DMS53 treated with DMSO at 0.1 percent for 48 hours (cell line): ENCODE data around the gene DOK4.
"Not testable (repeated sequence)": the region's sequence is repeated elsewhere in the genome, so short reads cannot be mapped to it uniquely, and the experiment has no call there.

Experiments used
- DNase-seq: peaks from one replicate; lab custom pipeline; 2025; ENCODE audit not compliant: unreplicated experiment; lab: John Stamatoyannopoulos, UW

The DOK4 gene

DNA sequence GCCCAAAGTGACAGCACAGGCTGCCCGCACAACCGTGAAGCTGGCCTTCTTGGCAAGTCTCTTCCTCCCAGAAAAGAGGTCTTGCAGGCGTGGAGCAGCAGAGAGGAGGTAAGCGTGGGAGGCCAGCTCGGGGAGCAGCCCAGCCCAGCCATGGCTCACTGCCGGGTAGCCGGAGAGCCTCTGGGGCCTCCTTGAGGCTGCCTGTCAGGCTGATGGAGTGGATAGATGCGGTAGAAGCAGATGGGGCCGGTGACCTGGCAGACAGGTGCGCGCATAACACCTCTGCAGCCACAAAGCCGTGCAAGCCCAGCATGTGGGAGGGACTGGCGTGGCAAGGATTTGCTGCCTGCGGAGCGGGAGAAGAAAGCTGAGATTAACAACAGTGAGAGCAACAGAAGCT is 17.1 kb upstream of the DOK4 start:
- peak; percentile 93 for DNase-seq

- peak; percentile 76 for DNase-seq
Observed at GRCh38 chr16:57502048-57502775, 15.9 kb upstream of the DOK4 start.

DNA sequence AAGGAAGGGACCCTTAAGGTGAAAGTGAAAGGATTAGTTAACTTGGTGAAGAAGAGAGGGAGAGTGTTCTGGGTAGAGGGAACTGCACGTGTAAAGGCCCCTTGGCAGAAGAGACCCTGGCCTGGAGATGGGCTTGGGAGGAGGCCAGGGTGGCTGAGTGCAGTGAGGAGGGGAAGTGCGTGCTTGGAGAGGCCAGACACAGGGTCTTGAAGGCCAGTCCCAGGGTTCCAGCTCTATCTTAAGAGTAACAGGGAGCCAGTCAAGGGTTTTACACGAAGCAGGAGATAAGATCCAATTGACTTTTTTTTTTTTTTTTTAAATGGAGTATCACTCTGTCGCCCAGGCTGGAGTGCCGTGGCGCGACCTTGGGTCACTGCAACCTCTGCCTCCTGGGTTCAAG is 15.2 kb upstream of the DOK4 start:
- DNase-seq, result no peak

GRCh38 chr16:57500578-57501111 is 14.4 kb upstream of the DOK4 start:
- DNase-seq, result no peak

- DNase-seq, result not testable (repeated sequence)
Observed at GRCh38 chr16:57499941-57500340, 13.6 kb upstream of the DOK4 start.

DNA sequence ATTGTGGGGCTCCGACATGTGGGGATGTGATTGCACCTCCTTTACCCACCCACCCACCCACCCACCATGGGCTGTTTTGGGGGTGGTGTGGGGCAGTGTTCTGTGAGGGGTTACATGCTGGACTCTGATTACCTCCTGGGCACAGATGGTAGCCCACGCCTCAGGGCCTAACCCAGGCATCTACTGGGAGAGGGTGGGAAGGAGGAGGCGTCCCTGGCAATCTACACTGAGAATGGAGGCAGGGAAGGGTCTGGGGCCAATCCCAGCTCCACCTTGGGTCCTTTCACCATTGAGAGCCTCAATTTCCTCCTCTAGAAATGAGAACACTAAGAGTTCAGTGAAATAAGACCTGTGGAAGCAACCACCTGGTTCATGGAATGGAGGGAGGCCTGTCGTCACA is 11.7 kb upstream of the DOK4 start:
- DNase-seq, result no peak

DNA sequence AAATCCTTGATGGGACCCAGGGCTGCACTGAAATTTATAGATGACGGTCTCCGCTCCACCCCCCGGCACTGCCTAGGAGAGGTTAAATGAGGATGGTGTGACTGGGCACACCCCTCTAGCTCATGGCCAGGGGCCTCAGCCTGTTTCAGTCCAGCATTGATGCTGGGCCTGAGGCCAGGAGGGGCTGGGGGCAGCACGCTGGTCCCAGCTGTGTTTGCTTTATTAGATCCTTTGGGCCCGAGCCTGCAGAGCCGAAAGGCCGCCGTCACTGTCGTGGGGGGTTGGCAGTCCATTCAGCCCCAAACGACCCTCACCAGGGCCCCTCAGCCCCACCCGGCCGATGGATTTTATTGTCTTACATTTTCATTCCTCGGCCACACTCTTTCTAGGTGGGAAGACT is 10.8 kb upstream of the DOK4 start:
- DNase-seq, result no peak

GRCh38 chr16:57493767-57494166 is 7.5 kb upstream of the DOK4 start:
- DNase-seq, result no peak

DNA sequence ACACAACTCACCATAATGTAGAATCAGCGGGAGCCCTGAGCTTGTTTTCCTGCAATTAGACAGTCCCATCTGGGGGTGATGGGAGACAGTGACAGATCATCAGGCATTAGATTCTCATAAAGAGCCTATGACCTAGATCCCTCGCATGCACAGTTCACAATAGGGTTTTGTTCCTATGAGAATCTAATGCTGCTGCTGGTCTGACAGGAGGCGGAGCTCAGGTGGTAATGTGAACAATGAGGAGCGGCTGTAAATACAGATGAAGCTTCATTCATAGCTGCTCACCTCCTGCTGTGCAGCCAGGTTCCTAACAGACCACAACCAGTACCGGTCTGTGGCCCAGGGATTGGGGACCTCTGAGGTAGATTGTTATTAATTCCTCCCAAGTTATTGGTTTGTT is 2.9 kb upstream of the DOK4 start:
- no peak for DNase-seq

DNA sequence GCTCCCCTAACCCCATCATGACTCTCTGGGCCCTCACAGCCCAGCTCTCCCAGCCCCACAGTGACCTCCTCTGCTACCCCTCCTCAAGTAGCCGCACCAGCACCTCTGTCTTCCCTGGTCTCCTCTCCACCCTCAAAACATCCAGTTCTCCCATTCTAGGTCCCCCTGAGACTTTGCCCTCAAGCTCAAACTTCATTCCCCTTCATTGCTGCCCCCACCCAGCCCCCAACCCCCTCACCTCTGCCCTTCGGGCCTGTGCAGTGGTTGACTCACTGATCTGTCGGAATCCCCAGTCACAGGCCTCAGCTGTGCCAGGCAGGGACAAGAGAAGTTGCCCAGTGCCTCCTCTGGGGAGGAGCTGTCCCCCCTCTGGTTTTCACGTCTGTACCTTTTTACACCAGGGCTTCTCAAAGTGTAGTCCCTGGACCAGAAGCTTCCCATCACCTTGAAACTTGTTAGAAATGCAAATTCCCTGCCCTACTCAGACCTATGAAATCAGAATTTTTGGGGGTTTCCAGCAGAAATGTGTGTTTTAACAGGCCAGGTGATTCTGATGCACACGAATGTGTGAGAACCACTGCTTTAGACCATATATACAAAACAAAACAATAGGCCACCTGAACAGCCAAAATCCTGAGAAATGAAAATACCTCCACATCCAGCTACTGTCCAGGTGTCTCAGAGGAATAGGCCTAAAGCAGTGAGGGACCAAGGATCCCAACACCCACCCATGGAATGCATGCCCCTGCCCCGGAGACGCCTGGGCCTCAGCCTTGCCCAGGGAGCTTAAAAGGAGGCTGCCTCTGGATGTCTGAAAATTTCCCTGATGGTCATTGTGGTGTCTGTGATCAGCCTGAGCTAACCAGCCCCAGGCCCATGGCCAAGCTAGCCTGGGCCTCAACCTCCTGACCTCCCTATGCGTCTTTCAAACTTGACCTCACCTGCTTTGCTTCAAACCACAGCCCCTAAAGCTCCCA is 853 bp upstream of the DOK4 start:
- no peak for DNase-seq

- DNase-seq, result no peak
Observed at GRCh38 chr16:57485091-57485915, 990 bp downstream of the DOK4 start.

DNA sequence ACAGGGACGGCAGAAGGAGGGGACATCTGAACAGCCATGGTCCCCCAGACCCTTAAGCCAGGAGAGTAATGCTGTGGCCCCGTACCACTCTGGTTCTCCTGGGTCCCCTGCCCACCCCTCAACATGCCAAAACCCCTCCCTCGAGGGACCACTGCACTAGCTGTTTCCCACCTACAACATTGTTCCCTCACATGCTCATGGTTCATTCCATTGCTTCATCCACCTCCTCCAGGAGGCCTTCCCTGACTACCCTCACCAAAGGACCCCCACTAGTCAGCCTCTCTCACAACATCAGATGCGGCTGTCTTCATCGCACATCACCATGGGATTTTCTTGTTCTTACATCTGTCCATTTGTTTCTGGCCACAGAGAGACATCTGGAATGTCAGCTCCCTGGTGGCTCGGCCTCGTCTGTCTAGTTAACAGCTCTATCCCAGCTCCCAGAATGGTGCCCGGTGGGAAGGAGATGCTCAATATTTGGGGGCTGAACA is 1.7 kb downstream of the DOK4 start:
- DNase-seq, result no peak

DNA sequence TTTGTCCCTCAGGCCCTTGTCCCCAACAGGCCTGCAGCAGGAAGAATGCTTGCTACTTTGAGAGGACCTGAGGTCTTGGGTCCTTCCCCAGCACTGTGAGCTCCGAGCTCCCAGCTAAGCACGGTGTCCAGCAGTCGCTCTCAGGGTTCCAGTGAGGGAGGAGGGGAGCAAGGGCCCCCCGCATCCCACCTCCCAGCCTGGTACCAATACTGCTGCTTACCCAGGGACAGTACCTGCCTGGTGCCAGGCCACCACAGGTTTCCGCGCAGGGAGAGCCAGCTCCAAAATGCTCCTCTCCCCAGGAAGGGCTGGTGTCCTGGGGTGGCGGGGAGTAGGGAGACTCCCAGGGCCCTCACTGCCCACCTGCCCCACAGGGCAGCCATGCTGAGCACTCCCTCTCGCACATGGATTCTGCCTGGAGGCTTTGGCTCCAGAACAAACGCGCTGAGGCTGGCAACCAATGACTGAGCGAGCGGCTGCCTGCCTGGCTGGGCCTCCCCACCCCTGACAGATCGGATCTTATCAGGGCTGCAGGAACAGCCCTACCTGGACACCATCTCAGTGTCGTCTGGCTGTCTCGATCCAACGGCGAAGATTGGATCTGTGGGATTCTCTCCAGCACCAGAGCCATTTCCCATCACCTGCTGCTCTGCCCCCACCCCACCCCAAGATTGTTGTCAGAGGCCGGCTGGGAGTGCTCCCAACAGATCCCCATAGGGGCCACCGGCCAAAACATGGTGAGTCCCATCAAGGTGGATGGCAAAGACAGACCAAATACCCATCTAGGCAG is 2.4 kb downstream of the DOK4 start:
- DNase-seq, result no peak

GRCh38 chr16:57482845-57483545 is 3.3 kb downstream of the DOK4 start:
- DNase-seq, result no peak

DNA sequence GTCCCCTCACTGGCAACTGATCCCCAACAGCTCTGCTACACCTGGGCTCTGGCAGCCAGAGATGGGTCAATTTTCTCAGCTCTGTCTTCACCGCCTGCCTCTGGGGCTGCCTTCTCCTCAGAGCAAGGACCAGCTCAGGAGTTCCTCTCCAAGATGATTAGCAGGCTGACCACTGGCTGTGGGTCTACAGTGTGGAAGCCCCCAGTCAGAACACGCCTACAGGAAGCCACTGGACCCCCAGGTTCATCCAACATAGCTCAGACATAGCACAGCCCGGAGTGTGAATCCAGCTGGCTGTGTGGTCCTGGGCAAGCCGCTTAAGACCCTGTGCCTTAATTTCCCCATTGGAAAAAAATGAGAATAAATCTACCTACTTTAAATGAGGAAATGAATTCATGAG is 4.9 kb downstream of the DOK4 start:
- no peak for DNase-seq

GRCh38 chr16:57480754-57481230 is 5.5 kb downstream of the DOK4 start:
- DNase-seq, result no peak

DNA sequence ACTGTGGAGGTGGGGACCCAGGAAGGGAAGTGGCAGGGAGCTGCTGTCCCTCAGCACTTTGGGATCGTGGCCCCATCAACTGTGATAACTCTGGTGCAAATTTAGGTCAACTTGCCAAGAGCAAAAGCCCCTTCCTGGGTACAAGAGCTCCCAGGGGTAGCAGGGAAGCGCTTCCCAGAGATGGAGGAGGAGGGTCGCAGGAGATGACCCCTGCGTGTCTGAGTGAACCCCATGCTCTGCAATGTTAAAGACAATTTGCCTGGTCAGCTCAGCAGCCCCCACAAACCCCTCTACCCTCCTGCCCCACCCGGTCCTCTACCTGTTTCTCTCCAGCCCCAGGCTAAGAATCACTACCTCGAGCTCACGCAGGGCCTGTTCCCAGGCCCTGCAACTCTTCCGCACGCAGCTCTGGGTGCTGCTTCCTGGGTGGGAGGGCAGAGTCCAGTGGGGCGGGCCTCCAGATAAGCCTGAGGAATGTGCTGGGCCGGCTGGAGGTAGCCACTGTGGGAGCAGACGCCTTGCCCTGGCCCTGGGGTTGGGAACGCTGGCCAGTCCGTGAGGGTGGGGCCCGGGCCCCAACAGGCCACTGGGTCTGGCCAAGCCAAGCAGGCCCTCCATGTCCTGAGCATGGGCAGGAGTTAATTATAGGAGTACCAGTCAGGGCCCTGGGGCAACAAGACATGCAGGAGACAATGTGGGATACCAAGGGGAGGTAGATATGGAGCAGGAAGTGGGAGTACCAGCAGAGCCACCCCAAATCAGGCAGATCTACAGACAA is 6.1 kb downstream of the DOK4 start:
- no peak for DNase-seq

GRCh38 chr16:57479205-57479975 is 6.9 kb downstream of the DOK4 start:
- DNase-seq, result no peak
